H9 (cell line): Measurements from ENCODE around the gene MAGEA9. TPM values are rescaled to one million over a fixed set of nuclear protein-coding genes. Genes with fewer than 3 reads are reported as not detected.

Source experiments
- DNase-seq: peaks from one replicate; pipeline ENCODE4 v3.0.0-alpha.2; 2017
- H2AFZ ChIP-seq: one replicate; pipeline ENCODE4 v1.6.1; 2013; ENCODE audit warnings: mild to moderate bottlenecking, low read length, control low read depth, moderate library complexity
- H2AK5ac ChIP-seq: 2 replicates; pipeline ENCODE4 v1.6.1; 2013; ENCODE audit warnings: low read length, control low read depth, mixed read lengths; ENCODE audit not compliant: insufficient read length
- H2BK120ac ChIP-seq: one replicate; pipeline ENCODE4 v1.6.1; 2013; ENCODE audit warnings: low read depth, mild to moderate bottlenecking, low read length, control low read depth, inconsistent platforms; ENCODE audit not compliant: poor library complexity, severe bottlenecking
- H2BK12ac ChIP-seq: 2 replicates; pipeline ENCODE4 v1.6.1; 2013; ENCODE audit warnings: low read length, control low read depth, mixed read lengths, low read depth; ENCODE audit not compliant: insufficient read length
- H2BK15ac ChIP-seq: 2 replicates; pipeline ENCODE4 v1.6.1; 2013; ENCODE audit warnings: low read depth, low read length, control low read depth
- H2BK20ac ChIP-seq: one replicate; pipeline ENCODE4 v1.6.1; 2013; ENCODE audit warnings: low read depth, mild to moderate bottlenecking, low read length, control low read depth, inconsistent platforms; ENCODE audit not compliant: poor library complexity, severe bottlenecking
- H2BK5ac ChIP-seq: 2 replicates; pipeline ENCODE4 v1.6.1; 2013; ENCODE audit warnings: low read length, control low read depth, mixed read lengths; ENCODE audit not compliant: insufficient read length
- H3K14ac ChIP-seq: 2 replicates; pipeline ENCODE4 v1.6.1; 2013; ENCODE audit warnings: low read length, control low read depth; ENCODE audit not compliant: insufficient read depth
- H3K18ac ChIP-seq: 2 replicates; pipeline ENCODE4 v1.6.1; 2013; ENCODE audit warnings: low read depth, mild to moderate bottlenecking, mixed read lengths, low read length, control low read depth; ENCODE audit not compliant: insufficient read length
- H3K23ac ChIP-seq: 2 replicates; pipeline ENCODE4 v1.6.1; 2013; ENCODE audit warnings: low read length, control low read depth, mixed read lengths, low read depth; ENCODE audit not compliant: insufficient read length
- H3K23me2 ChIP-seq: 2 replicates; pipeline ENCODE4 v1.6.1; 2013; ENCODE audit warnings: low read depth, mild to moderate bottlenecking, mixed read lengths, low read length, control low read depth; ENCODE audit not compliant: insufficient read length, poor library complexity, severe bottlenecking
- H3K27ac ChIP-seq: 2 replicates; pipeline ENCODE4 v1.5.1; 2013; ENCODE audit warnings: low read length, control low read depth, mixed read lengths, low read depth; ENCODE audit not compliant: insufficient read length
- H3K27me3 ChIP-seq: 2 replicates; pipeline ENCODE4 v1.6.1; 2013; ENCODE audit warnings: low read length, control low read depth, inconsistent platforms; ENCODE audit not compliant: insufficient read depth
- H3K4ac ChIP-seq: 2 replicates; pipeline ENCODE4 v1.6.1; 2013; ENCODE audit warnings: low read depth, mild to moderate bottlenecking, control low read depth, inconsistent platforms, low read length, moderate library complexity
- H3K4me1 ChIP-seq: 2 replicates; pipeline ENCODE4 v1.6.1; 2013; ENCODE audit warnings: low read length, control low read depth, inconsistent platforms; ENCODE audit not compliant: insufficient read depth
- H3K4me2 ChIP-seq: 2 replicates; pipeline ENCODE4 v1.6.1; 2013; ENCODE audit warnings: low read length, control low read depth, mixed read lengths; ENCODE audit not compliant: insufficient read length, insufficient read depth
- H3K56ac ChIP-seq: 2 replicates; pipeline ENCODE4 v1.6.1; 2013; ENCODE audit warnings: low read depth, mild to moderate bottlenecking, mixed read lengths, low read length, control low read depth; ENCODE audit not compliant: insufficient read length
- H3K79me1 ChIP-seq: 2 replicates; pipeline ENCODE4 v1.6.1; 2013; ENCODE audit warnings: low read depth, mild to moderate bottlenecking, moderate library complexity, low read length, control low read depth, inconsistent platforms; ENCODE audit not compliant: insufficient read depth, poor library complexity, severe bottlenecking
- H3K79me2 ChIP-seq: 2 replicates; pipeline ENCODE4 v1.6.1; 2013; ENCODE audit warnings: low read length, control low read depth, inconsistent platforms; ENCODE audit not compliant: insufficient read depth
- H3K9ac ChIP-seq: 2 replicates; pipeline ENCODE4 v1.6.1; 2013; ENCODE audit warnings: low read length, control low read depth, mixed read lengths; ENCODE audit not compliant: insufficient read length; ENCODE audit errors: extremely low read depth
- H3K9me3 ChIP-seq: one replicate; pipeline ENCODE4 v1.6.1; 2013; ENCODE audit warnings: low read depth, low read length, inconsistent platforms; ENCODE audit not compliant: control insufficient read depth
- H3T11ph ChIP-seq: one replicate; pipeline ENCODE4 v1.6.1; 2013; ENCODE audit warnings: mild to moderate bottlenecking, low read length, control low read depth, inconsistent platforms
- H4K20me1 ChIP-seq: one replicate; pipeline ENCODE4 v1.6.1; 2013; ENCODE audit not compliant: control insufficient read depth, insufficient read length, insufficient read depth
- H4K5ac ChIP-seq: 2 replicates; pipeline ENCODE4 v1.6.1; 2013; ENCODE audit warnings: low read depth, mild to moderate bottlenecking, mixed read lengths, low read length, control low read depth; ENCODE audit not compliant: insufficient read length
- H4K8ac ChIP-seq: replicated peaks from 2 replicates; pipeline ENCODE4 v1.6.1; 2013; ENCODE audit warnings: low read length, control low read depth, mixed read lengths, low read depth; ENCODE audit not compliant: insufficient read length
- H4K91ac ChIP-seq: 2 replicates; pipeline ENCODE4 v1.6.1; 2013; ENCODE audit warnings: low read depth, mild to moderate bottlenecking, moderate library complexity, mixed read lengths, low read length, control low read depth; ENCODE audit not compliant: insufficient read length
- H3K27ac Mint-ChIP-seq, 3 experiments: 2 replicates in 2 of 3; 3 replicates in 1 of 3; pipeline ENCODE4 v1.8.0; 2020 to 2021; ENCODE audit warnings: mixed read lengths in 3 of 3, mild to moderate bottlenecking in 1 of 3, moderate library complexity in 1 of 3
- H3K27me3 Mint-ChIP-seq: 2 replicates; pipeline ENCODE4 v1.8.0; 2021; ENCODE audit warnings: low read depth, mild to moderate bottlenecking, moderate library complexity, mixed read lengths
- H3K36me3 Mint-ChIP-seq, 3 experiments: 2 replicates in 2 of 3; 3 replicates in 1 of 3; pipeline ENCODE4 v1.8.0; 2020 to 2021; ENCODE audit warnings: low read depth in 3 of 3, mixed read lengths in 3 of 3; ENCODE audit not compliant: insufficient read depth in 1 of 3
- H3K4me1 Mint-ChIP-seq, 2 experiments: 2 replicates each; pipeline ENCODE4 v1.8.0; 2020; ENCODE audit warnings: mixed read lengths in 2 of 2
- H3K4me3 Mint-ChIP-seq, 2 experiments: 2 replicates in 1 of 2; 3 replicates in 1 of 2; pipeline ENCODE4 v1.8.0; 2020 to 2021; ENCODE audit warnings: mild to moderate bottlenecking in 2 of 2, mixed read lengths in 2 of 2, moderate library complexity in 1 of 2
- H3K9me3 Mint-ChIP-seq, 2 experiments: 2 replicates in 1 of 2; 3 replicates in 1 of 2; pipeline ENCODE4 v1.8.0; 2020; ENCODE audit warnings: mild to moderate bottlenecking in 2 of 2, mixed read lengths in 2 of 2, moderate library complexity in 1 of 2
- CTCF ChIP-seq: fragments of 200-600 bp; sonication (generic); conservative IDR thresholded peaks from 3 replicates; pipeline ENCODE4 v1.8.0; 2021; ENCODE audit warnings: antibody characterized with exemption, mild to moderate bottlenecking
- WGBS: extraction: QIAGEN DNeasy Blood & Tissue Kit; methylation state at CpG from one replicate; pipeline ENCODE4 v1.1.7; 2013; ENCODE audit warnings: missing lambda C conversion rate, low lambda C conversion rate, mixed read lengths; ENCODE audit not compliant: insufficient read length; ENCODE audit errors: extremely low coverage; 5-methylcytosine and 5-hydroxymethylcytosine counted together
- total RNA-seq: library from RNA; stranded (reverse); gene quantifications from 2 replicates; pipeline ENCODE4 v1.2.1, GENCODE V29; 2021

The MAGEA9 gene
- total RNA-seq, 1 experiment from 2014 or later = 0.28 TPM

- Histone ChIP-seq H3T11ph (no peak overlapping the region), H3K23me2 (no peaks in the 10 kb centered on the region), H3K4me1 (no peaks in the 10 kb centered on the region), H3K79me1 (no peaks in the 10 kb centered on the region), H4K91ac (no peak overlapping the region), H3K27ac (no peak overlapping the region), H2AK5ac (no peak overlapping the region), H3K27me3 (no peaks in the 10 kb centered on the region), H3K4ac (no peak overlapping the region), H4K5ac (no peak overlapping the region), H4K8ac (no peak overlapping the region), H4K20me1 (no peaks in the 10 kb centered on the region), H3K23ac (no peak overlapping the region), H2BK120ac (no peak overlapping the region), H3K56ac (no peak overlapping the region), H3K14ac (no peak overlapping the region), H3K9ac (no peak overlapping the region), H2BK5ac (no peak overlapping the region), H2BK20ac (no peak overlapping the region), H3K18ac (no peak overlapping the region), H3K79me2 (no peaks in the 10 kb centered on the region), H3K9me3 (peaks cover 11% of the 10 kb centered on the region), H2BK15ac (no peak overlapping the region), H2BK12ac (no peak overlapping the region), H3K4me2 (no peak overlapping the region), H2AFZ (no peak overlapping the region)
- no peak for TF ChIP-seq CTCF
- DNase-seq = no peak
- Mint-ChIP-seq H3K4me1 (peaks cover 0 to 9% of the 10 kb centered on the region in 2 experiments; a peak in 2 of 4 replicates), H3K9me3 (peaks cover 67 to 80% of the 10 kb centered on the region in 2 experiments), H3K27ac (no peak overlapping the region), H3K36me3 (peaks cover 0 to 5% (median 2%) of the 10 kb centered on the region in 3 experiments; a peak in 5 of 7 replicates), H3K4me3 (no peak overlapping the region), H3K27me3 (peaks cover 2% of the 10 kb centered on the region; the same call in 1 of the 2 replicates)
- WGBS = no CpG with 5 or more reads among the region's 2 CpGs
These were observed 37.6 kb downstream of the MAGEA9 start for GRCh38 chrX:149819371-149819770.
